HepG2 (cell line): ENCODE measurements around the gene TBC1D10A. TPM values are rescaled to one million over a fixed set of nuclear protein-coding genes. Genes with fewer than 3 reads are reported as not detected.
"Not testable (repeated sequence)": the region's sequence is repeated elsewhere in the genome, so short reads cannot be mapped to it uniquely, and the experiment has no call there.

ENCODE experiments used
- ATAC-seq: fragments of 200-7000 bp; cut with Tn5 transposase; 3 replicates; pipeline ENCODE4 v1.9.1; 2020; ENCODE audit warnings: mild to moderate bottlenecking, moderate library complexity
- BruUV-seq: library from RNA; stranded (reverse); fragments of 400-500 nt; replicated peaks from 2 replicates; lab custom pipeline; 2021; lab: Mats Ljungman, UMichigan
- CTCF ChIA-PET: fragments of 300-600 bp; formaldehyde crosslinking; extraction: SDS; loops from one replicate; lab custom pipeline; 2021; ENCODE audit warnings: low total read pairs, inconsistent platforms, low intra/inter-chr PET ratio; lab: Yijun Ruan, JAX
- POLR2A ChIA-PET: fragments of 350-600 bp; sonication (Branson Sonifier 250); formaldehyde crosslinking; loops from one replicate; lab custom pipeline; 2020; ENCODE audit warnings: antibody characterized with exemption, inconsistent platforms; lab: Yijun Ruan, JAX
- DNase-seq: peaks from one replicate; pipeline ENCODE4 v3.0.0-alpha.2; 2015; ENCODE audit warnings: low spot score
- FAIRE-seq: peaks from 3 replicates; lab custom pipeline; 2011; peaks lifted over from hg19 to GRCh38; lab: Jason Lieb, UNC
- H2AFZ ChIP-seq: one replicate; pipeline ENCODE4 v1.6.1; 2011; ENCODE audit warnings: low read length, inconsistent platforms
- H3K27ac ChIP-seq: fragments of 300-600 bp; 3 replicates; pipeline ENCODE4 v1.8.0; 2011; ENCODE audit warnings: mixed run types, mild to moderate bottlenecking, mixed read lengths, low read length, inconsistent platforms; ENCODE audit not compliant: insufficient read depth; ENCODE audit errors: extremely low read length
- H3K27me3 ChIP-seq, 2 experiments: fragments of 200-600 bp in 1 of 2; 2 replicates in 1 of 2; 3 replicates in 1 of 2; pipeline versions ENCODE4 v1.6.0 to v1.8.0; 2011; ENCODE audit warnings: low read length in 2 of 2, mild to moderate bottlenecking in 2 of 2, moderate library complexity in 2 of 2, inconsistent platforms in 1 of 2; ENCODE audit not compliant: insufficient read depth in 2 of 2, control insufficient read depth in 1 of 2
- H3K36me3 ChIP-seq, 2 experiments: fragments of 200-600 bp in 1 of 2; replicated peaks in 1 of 2; 2 replicates in 1 of 2; 3 replicates in 1 of 2; pipeline versions ENCODE4 v1.5.1 to v1.8.0; 2011; ENCODE audit warnings: low read length in 2 of 2, inconsistent platforms in 1 of 2; ENCODE audit not compliant: insufficient read depth in 2 of 2, control insufficient read depth in 1 of 2
- H3K4me1 ChIP-seq: 2 replicates; pipeline ENCODE4 v1.5.1; 2012; ENCODE audit warnings: low read length, inconsistent platforms; ENCODE audit not compliant: insufficient read depth
- H3K4me2 ChIP-seq: 2 replicates; pipeline ENCODE4 v1.6.0; 2011; ENCODE audit warnings: low read depth, low read length, inconsistent platforms
- H3K4me3 ChIP-seq, 3 experiments: fragments of 200-600 bp in 1 of 3; sonication (generic), shearing (Covaris generic) in 1 of 3; replicated peaks in 1 of 3; 2 replicates each; pipeline ENCODE4 v1.5.1; 2011 to 2016; ENCODE audit warnings: low read length in 3 of 3, inconsistent platforms in 2 of 3, low read depth in 2 of 3, mild to moderate bottlenecking in 2 of 3, control low read depth in 1 of 3, mixed read lengths in 1 of 3; ENCODE audit not compliant: insufficient read depth in 1 of 3
- H3K79me2 ChIP-seq: one replicate; pipeline ENCODE4 v1.6.1; 2011; ENCODE audit warnings: low read length, inconsistent platforms; ENCODE audit not compliant: insufficient read depth
- H3K9ac ChIP-seq: 2 replicates; pipeline ENCODE4 v1.6.0; 2011; ENCODE audit warnings: mild to moderate bottlenecking, low read depth, low read length, inconsistent platforms; ENCODE audit not compliant: insufficient read depth
- H3K9me3 ChIP-seq: 2 replicates; pipeline ENCODE4 v1.5.1; 2012; ENCODE audit warnings: mild to moderate bottlenecking, low read length
- H4K20me1 ChIP-seq: 2 replicates; pipeline ENCODE4 v1.6.0; 2011; ENCODE audit warnings: inconsistent platforms, mild to moderate bottlenecking, low read length, moderate library complexity; ENCODE audit not compliant: insufficient read depth
- ASH2L ChIP-seq: fragments of 300-600, 200-600 bp; sonication (generic); IDR thresholded peaks from 2 replicates; pipeline ENCODE4 v1.7.0; 2017; ENCODE audit warnings: low read depth, mild to moderate bottlenecking, moderate library complexity, mixed read lengths, low read length; ENCODE audit not compliant: insufficient read length
- IKZF4 ChIP-seq: sonication (generic); formaldehyde crosslinking; IDR thresholded peaks from 2 replicates; pipeline ENCODE4 v1.5.1; 2020; ENCODE audit warnings: borderline replicate concordance, mild to moderate bottlenecking, low read depth, missing genetic modification reagents; ENCODE audit errors: not compliant biosample characterization
- PHF20 ChIP-seq: sonication (generic); formaldehyde crosslinking; IDR thresholded peaks from 2 replicates; pipeline ENCODE4 v1.5.0; 2020; ENCODE audit warnings: mild to moderate bottlenecking, missing genetic modification reagents
- POGZ ChIP-seq: sonication (generic); formaldehyde crosslinking; IDR thresholded peaks from 2 replicates; pipeline ENCODE4 v1.4.0; 2020; ENCODE audit warnings: mild to moderate bottlenecking, missing genetic modification reagents
- ZBTB40 ChIP-seq, 2 experiments: fragments of 450-650 bp in 1 of 2; sonication (generic) in 1 of 2; formaldehyde crosslinking in 1 of 2; IDR thresholded peaks; 2 replicates each; pipeline versions ENCODE4 v1.6.1 to v1.8.0; 2016 to 2022; ENCODE audit warnings: antibody characterized with exemption in 1 of 2, mild to moderate bottlenecking in 1 of 2, missing genetic modification reagents in 1 of 2
- ZNF674 ChIP-seq: sonication (generic); formaldehyde crosslinking; IDR thresholded peaks from 2 replicates; pipeline ENCODE4 v1.5.0; 2020; ENCODE audit warnings: low read depth, mild to moderate bottlenecking, missing genetic modification reagents
- WGBS: methylation state at CpG from one replicate; pipeline ENCODE4 v1.1.6; 2017; ENCODE audit warnings: low lambda C conversion rate; 5-methylcytosine and 5-hydroxymethylcytosine counted together
- in situ Hi-C: cut with HindIII; loops from 2 replicates; pipeline ENCODE4 v1.10.0; 2017; ENCODE audit warnings: low pct_unique_long_range_greater_than_20kb; ENCODE audit not compliant: extremely low pct_ligation_motif_present
- intact Hi-C: fragments of 100-400 bp; cut with micrococcal nuclease; formaldehyde crosslinking; loops from one replicate; pipeline ENCODE4 v1.10.0; 2022; ENCODE audit not compliant: unreplicated experiment
- polyA plus RNA-seq, 8 experiments: library from polyadenylated mRNA; depleted of rRNA in 3 of 8; stranded (reverse) in 7 of 8; unstranded in 1 of 8; fragments of >200 nt; fragmentation: Illumina TruSeq in 4 of 8; extraction: Trizol in 4 of 8; gene quantifications; 2 replicates each; pipeline versions ENCODE4 v1.2.1 to v1.2.3, GENCODE V29; 2011 to 2016; ENCODE audit warnings: low read depth in 4 of 8, missing spikeins in 1 of 8, mixed read lengths in 1 of 8; ENCODE audit not compliant: insufficient read depth in 1 of 8
- total RNA-seq, 5 experiments: library from RNA; depleted of rRNA; stranded (reverse); fragments of >200 nt; fragmentation: Illumina TruSeq; extraction: Trizol; gene quantifications; 2 replicates each; pipeline ENCODE4 v1.2.3, GENCODE V29; 2016; ENCODE audit warnings: low read depth in 1 of 5

The TBC1D10A gene
- total and polyA plus RNA-seq, 2 of the 13 experiments (the other 11 are each of a cell fraction or from before 2014, with no cell fraction given), result 4.2 to 4.9 TPM

GRCh38 chr22:30338802-30339201 lies 12.1 kb upstream of the TBC1D10A start:
- H3K27me3 ChIP-seq, result no peaks in the 10 kb centered on the region
- H3K9me3 ChIP-seq, result no peaks in the 10 kb centered on the region
- no peaks in the 10 kb centered on the region; the same call in 1 of the 2 replicates for H4K20me1 ChIP-seq
- H3K4me3 ChIP-seq, result no peak overlapping the region
- H3K4me2 ChIP-seq, result no peak overlapping the region
- H2AFZ ChIP-seq, result no peak overlapping the region
- ATAC-seq, result no peak
- no peaks in the 10 kb centered on the region for H3K79me2 ChIP-seq
- in situ Hi-C loops (no loop called here), intact Hi-C loops (no loop called here)
- DNase-seq, result no peak
- peaks cover 50 to 96% of the 10 kb centered on the region in 2 experiments for H3K36me3 ChIP-seq
- H3K4me1 ChIP-seq, result peaks cover 27% of the 10 kb centered on the region
- CTCF ChIA-PET, result no interaction called here
- POLR2A ChIA-PET, result no interaction called here
- H3K9ac ChIP-seq, result no peak overlapping the region
- H3K27ac ChIP-seq, result no peak overlapping the region
- WGBS, result 100% methylated on average over 6 of the region's 7 CpGs
- BruUV-seq, result no TSS peak
- FAIRE-seq, result no peak
- TF ChIP-seq ZBTB40 (IDR thresholded peaks at IDR 0.05) (no peak), ZBTB40 (CRISPR knock-in tag; IDR thresholded peaks at IDR 0.05) (no peak), ZNF674 (CRISPR knock-in tag) (no peak), IKZF4 (no peak), POGZ (CRISPR knock-in tag) (no peak), ASH2L (no peak), PHF20 (no peak)

- H3K27me3 ChIP-seq, H3K79me2 ChIP-seq, H4K20me1 ChIP-seq, H3K4me2 ChIP-seq, H3K9ac ChIP-seq, H3K9me3 ChIP-seq, H3K4me3 ChIP-seq, H2AFZ ChIP-seq, ATAC-seq, DNase-seq, in situ Hi-C loops, intact Hi-C loops, BruUV-seq, CTCF ChIA-PET, POLR2A ChIA-PET, FAIRE-seq, H3K27ac ChIP-seq: not testable (repeated sequence)
- H3K4me1 ChIP-seq, result peaks cover 27% of the 10 kb centered on the region
- peaks cover 51 to 95% of the 10 kb centered on the region in 2 experiments for H3K36me3 ChIP-seq
- WGBS, result 96% methylated on average over 9 of the region's 9 CpGs
Measured at GRCh38 chr22:30338341-30338740, 11.6 kb upstream of the TBC1D10A start.
